ENCODE data around the gene SYDE2.
"Not testable (repeated sequence)": the region's sequence is repeated elsewhere in the genome, so short reads cannot be mapped to it uniquely, and the experiment has no call there.

SYDE2 gene

DNA sequence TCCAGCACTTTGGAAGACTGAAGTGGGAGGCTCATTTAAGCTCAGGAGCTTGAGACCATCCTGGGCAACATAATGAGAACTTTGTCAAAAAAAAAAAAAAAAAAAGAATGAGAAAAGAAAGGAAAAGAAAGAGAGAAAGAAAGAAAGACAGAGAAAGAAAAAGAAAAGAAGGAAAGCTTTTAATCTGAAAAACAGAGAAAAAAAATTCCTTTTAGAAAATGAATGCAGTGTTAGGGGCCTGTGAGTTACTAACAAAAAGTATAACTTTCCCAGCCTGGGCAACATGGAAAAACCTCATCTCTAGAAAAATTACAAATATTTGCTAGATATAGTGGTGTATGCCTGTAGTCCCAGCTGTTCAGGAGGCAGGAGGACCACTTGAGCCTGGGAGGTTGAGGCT is 15.9 kb upstream of the SYDE2 start:
- no peak for DNase-seq

DNA sequence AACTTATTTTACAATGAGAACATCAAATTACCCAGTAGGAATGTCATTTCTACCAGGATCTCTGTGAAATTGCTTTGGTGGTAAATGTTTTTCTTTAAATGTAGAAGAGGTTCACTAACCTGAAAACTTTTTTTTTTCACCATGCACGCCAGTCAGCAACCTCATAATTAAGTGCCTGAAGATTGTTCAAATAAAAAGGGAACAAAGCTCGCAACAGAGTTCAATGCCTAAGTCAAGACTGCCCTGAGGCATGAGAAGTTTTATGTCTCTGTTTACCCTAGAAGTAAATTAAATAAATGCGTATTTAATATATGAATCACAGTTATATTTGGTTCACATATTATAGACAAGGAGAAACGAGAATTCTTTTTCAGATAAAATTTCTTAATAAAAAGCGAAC is 13.8 kb upstream of the SYDE2 start:
- DNase-seq, result no peak

DNA sequence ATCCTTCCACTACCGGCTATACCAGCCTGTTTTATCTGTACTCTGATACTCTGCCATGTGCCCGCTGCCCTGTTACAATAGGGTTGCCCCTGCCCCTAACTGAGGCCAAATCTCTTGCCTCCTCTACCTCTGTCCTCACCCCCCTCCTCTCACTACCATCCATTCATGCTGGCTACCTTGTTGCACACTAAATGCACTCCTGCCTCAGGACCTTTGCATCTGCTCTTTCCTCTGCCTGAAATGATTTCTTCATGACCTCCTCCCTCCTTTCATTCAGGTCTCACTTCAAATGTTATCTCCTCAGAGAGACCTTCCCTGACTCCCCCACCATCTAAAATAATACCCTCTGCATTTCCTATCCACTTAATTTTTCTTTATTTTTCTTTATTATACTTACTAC is 7.7 kb upstream of the SYDE2 start:
- DNase-seq, result no peak

DNA sequence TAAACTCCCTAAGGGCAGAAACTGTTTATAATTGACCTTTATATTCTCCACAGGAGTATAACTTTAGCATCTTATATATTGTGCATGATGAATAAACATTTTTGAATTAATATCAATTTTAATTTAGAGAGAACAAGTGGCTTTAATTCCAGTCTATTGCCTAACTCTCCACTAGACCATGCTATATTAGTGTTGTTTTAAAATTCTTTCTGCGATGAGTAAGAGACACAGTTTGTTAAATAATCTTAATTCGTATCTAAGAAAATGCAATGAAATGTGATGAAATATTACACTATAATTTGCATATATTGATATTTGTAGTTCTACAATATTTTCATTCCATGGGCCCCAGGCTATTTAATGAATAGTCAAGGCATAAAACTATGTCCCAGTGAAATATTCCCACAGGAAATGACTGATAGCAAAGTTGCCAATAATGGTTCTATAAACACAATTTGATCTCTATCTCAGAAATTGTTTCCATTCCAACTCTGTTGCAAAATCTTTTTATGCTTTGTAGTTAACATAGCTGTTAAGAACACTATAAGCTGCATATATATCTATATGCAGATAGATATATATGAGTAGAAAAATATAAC is 2.9 kb upstream of the SYDE2 start:
- DNase-seq, result no peak

- no peak for DNase-seq
These were observed 2.0 kb upstream of the SYDE2 start for GRCh38 chr1:85202864-85203255.

- no peak for DNase-seq
These were observed 1.5 kb upstream of the SYDE2 start for GRCh38 chr1:85202092-85202863.

GRCh38 chr1:85201340-85202091 is 700 bp upstream of the SYDE2 start:
- peak; percentile 15 to 48 for DNase-seq

- no peak for DNase-seq
These were observed 951 bp downstream of the SYDE2 start for GRCh38 chr1:85199667-85200462.

DNA sequence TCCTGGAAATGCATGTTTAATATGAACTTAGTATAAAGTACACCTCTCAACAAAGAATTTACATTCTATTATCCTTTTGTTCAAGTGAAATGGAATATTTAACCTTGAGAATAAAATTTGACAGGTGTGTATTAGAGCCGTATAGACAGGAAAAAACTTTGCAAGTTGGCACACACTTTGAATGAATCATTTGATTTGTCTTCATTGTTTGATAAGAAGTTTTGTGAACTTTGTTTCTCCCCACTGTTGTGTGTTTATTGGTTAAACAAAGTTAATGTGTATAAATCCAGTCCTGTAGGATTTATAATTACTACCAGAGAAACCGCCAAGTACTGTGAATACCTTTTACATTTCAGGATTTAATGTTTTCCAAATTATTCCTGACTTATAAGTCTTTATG is 2.0 kb downstream of the SYDE2 start:
- DNase-seq, result no peak

DNA sequence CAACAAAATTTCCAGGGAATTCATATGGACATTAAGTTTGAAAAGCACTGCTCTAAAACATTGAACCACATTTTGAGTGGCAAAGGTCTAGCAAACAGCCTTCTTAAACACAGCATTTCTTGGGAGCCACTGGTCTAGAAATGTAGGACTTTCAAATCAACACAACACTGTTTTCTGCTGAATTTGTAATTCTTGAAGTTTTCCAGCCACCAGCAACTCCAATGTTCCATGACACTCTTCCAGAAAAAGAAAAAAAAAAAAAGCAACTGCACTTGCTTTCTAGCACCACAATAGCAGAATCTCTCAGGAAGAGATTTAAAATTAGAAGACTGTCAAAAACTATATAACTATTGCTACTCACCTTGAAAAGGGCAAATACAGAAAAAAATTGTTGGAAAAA is 4.5 kb downstream of the SYDE2 start:
- no peak for DNase-seq

DNA sequence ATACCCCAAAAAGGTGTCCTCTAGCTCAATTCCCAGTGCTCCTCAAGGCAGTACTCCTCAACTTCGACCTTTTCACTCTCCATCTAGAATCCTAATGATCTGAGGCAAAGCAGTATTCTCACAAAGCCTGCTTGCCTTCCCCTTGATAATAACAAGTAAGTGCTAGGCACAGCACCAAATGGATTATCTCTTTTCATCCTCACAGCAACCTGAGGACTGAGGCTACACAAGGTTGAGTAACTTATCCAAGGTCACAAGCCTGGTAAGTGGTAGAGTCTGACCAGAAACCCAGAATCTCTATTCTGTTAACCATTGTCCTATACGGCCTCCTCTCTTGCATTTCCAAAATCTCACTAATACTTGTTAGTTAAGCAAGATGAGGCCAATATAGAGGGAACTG is 5.1 kb downstream of the SYDE2 start:
- DNase-seq, result no peak

GRCh38 chr1:85192129-85192528 is 8.7 kb downstream of the SYDE2 start:
- DNase-seq, result not testable (repeated sequence)

DNA sequence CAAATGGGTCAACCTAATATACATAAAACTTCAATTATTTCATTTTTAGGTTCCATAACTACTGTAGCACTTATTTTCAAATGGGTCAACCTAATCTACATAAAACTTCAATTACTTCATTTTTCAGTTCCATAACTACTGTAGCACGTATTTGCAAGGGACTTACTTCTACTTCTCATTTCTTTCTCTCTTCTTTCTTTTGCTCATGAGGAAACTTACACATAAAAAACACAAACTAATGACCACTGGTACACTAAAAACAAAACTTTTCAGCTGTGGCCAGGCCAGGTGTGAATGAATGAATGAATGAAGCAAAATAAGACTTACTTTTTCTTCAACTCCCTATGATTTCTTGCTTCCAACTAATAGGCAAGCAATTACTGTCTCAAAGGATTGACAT is 11.7 kb downstream of the SYDE2 start:
- DNase-seq, result no peak

GRCh38 chr1:85188530-85188929 is 12.3 kb downstream of the SYDE2 start:
- no peak for DNase-seq

- DNase-seq, result not testable (repeated sequence)
These were observed 13.8 kb downstream of the SYDE2 start for GRCh38 chr1:85187021-85187420.

- no peak for DNase-seq
These were observed 16.6 kb downstream of the SYDE2 start for GRCh38 chr1:85184245-85184644.

DNA sequence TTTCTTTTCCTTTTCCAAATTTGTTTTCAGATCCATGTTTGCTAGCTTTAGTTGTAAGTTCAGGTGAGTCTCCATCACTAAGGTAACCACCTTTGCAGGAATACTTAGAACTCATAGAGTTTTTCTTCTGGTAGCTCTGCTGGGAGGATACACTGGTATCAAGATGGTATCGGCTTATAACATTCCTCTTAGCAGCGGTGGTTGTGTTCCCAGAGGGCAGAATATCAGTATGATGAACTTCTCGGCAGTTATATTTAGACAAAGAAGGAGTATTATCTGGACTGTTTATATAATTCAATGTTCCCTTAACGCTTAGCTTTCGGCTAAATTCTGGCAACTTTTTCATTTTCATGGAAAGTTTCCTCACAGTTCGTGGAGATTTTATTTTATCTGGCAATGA is 18.1 kb downstream of the SYDE2 start:
- DNase-seq, result no peak

DNA sequence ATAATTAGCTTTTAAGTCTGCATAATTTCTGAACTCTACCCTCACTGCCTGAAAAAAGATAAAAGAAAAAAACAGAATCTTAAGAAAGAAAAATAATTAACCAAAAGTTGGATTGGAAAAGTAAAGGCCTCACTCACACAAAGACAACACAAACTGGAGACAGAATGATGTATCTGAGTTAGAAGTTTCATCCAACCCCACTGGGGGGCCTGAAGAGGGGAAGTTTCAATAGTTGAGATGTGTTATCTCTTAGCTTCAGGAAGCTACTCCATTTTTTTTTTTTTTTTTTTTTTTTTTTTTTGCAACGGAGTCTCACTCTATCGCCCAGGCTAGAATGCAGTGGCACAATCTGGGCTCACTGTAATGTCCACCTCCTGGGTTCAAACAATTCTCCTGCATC is 19.9 kb downstream of the SYDE2 start:
- no peak for DNase-seq

DNA sequence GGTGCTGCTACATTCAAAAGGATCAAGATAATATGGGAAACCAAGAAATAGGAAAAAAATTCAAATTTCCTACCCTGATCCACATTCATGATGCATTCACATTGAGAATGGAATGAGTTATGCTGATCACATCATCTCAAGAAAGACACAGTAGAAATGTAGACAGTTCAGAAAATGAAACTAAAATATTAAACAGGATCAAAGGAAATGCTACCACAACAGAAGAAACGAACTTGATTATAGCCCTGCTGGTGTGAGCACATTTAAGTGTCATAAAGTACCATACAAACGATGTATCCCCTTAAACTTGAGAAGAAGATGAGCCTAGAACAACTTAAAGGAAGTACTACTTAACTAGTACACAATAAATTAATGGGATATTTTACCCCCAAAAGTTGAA is 21.3 kb downstream of the SYDE2 start:
- DNase-seq, result no peak

- DNase-seq, result no peak
These were observed 22.4 kb downstream of the SYDE2 start for GRCh38 chr1:85178396-85178795.

DNA sequence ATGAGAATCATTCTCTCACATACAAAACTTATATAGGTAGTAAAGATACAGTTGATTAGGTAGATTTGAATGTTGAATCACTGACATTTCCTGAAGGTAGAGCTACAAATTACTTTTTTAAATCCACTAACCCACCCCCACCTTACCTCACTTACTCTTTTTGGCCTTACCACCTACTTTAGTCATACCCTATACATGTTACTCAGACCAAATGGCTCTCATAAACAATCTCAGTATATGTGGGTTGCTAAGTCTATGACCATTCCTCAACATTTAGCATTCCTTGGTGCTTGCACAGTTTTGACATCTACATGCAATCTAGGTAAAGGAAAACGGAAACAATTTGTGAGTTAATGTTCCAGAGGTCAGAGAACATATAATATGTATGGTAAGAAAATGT is 26.3 kb downstream of the SYDE2 start:
- no peak for DNase-seq

DNA sequence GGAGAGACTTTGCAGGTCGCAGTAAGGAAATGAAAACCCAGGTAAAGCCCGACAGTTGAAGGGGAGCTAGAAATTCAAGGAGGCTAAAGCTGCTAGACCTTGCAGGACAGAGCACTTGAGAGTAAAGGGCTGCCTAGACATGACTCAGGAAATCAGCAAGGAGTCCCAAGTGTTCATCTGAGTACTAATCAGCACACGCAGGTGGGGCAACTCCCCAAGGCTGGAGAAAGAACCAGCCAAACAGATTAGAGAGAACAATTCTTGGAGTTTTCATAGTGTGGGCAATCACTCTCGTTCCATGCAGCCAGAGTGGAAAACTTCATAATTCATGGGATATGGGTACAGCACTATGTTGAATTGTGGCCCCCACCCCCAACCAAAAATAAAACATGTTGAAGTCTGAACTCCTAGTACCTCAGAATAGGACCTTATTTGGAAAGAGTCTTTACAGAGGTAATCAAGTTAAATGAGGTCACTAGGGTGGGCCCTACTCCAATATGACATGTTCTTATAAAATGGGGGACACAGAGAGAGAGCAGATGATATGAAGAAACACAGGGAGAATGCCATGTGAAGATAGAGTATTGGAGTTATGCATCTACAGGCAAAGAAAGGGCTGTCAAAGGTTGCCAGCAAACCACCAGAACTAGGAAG is 28.0 kb downstream of the SYDE2 start:
- DNase-seq, result no peak

GRCh38 chr1:85171721-85172120 is 29.1 kb downstream of the SYDE2 start:
- no peak for DNase-seq
